HL-60 (cell line): ENCODE data around the gene PARD3.

Experiments used
- DNase-seq, 2 experiments: peaks; one replicate each; pipeline ENCODE4 v3.0.0-alpha.2; 2010 to 2020; ENCODE audit warnings: low read depth in 1 of 2, low spot score in 1 of 2
- H3K27ac ChIP-seq: fragments of 250-450 bp; sonication (Bioruptor Pico); replicated peaks from 2 replicates; pipeline ENCODE4 v1.5.1; 2020; ENCODE audit warnings: mild to moderate bottlenecking, moderate library complexity
- H3K27me3 ChIP-seq: fragments of 250-450 bp; sonication (Bioruptor Pico); 2 replicates; pipeline ENCODE4 v1.5.1; 2021; ENCODE audit warnings: mild to moderate bottlenecking, moderate library complexity; ENCODE audit not compliant: insufficient read depth, poor library complexity, severe bottlenecking
- H3K4me3 ChIP-seq: replicated peaks from 2 replicates; pipeline ENCODE4 v1.5.1; 2011; ENCODE audit warnings: mild to moderate bottlenecking, control low read depth, low read length; ENCODE audit not compliant: insufficient read depth
- GABPA ChIP-seq: IDR thresholded peaks from 2 replicates; pipeline ENCODE4 v1.6.1; 2012; ENCODE audit warnings: low read depth
- POLR2AphosphoS5 ChIP-seq: IDR thresholded peaks from 2 replicates; pipeline ENCODE4 v1.6.1; 2012; ENCODE audit warnings: low read depth
- SPI1 ChIP-seq: IDR thresholded peaks from 2 replicates; pipeline ENCODE4 v1.6.1; 2012; ENCODE audit warnings: low read depth, mild to moderate bottlenecking, borderline replicate concordance
- TF ChIP-seq, protein P1 (sequence below): IDR thresholded peaks from one replicate; pipeline ENCODE4 v1.5.1; 2011; ENCODE audit warnings: low read length, control low read depth, inconsistent platforms; ENCODE audit not compliant: insufficient read depth
- TF ChIP-seq, protein P2 (sequence below): IDR thresholded peaks from 2 replicates; pipeline ENCODE4 v1.6.1; 2012; ENCODE audit warnings: low read depth; ENCODE audit not compliant: insufficient replicate concordance

Gene PARD3

DNA sequence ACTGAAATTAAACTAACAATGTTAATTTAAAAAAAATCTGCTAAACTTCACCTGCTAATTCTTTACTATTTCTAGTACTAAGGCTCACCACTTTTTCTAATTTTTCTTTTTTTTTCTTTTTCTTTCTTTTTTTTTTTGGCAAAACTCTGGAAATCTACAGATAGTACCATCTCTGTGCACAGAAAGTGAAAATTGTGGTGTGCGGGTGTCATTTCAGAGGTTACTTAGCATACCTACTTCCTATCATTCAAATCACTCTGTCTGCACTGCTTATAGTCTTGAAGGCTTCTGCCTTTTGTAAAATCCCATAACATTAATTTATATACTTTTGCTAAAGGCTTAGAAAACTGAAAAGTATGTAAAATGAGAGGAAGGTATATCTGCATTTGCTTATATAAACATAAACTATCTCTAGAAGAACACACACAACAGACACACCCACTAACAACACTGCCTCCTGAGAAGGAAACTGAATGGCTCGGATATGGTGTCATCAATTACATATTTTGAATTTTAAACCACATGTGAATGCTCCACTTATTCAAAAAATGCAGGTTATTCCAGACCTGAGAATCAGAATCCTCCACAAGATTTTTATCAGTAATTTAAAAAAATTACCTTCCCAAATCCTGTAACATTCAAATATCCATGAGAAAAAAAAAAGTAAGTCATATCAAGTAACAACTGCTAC lies 229.5 kb downstream of the PARD3 start:
- TF ChIP-seq SPI1 (no peak), GABPA (no peak), POLR2AphosphoS5 (no peak)
- TF ChIP-seq, protein P1, sequence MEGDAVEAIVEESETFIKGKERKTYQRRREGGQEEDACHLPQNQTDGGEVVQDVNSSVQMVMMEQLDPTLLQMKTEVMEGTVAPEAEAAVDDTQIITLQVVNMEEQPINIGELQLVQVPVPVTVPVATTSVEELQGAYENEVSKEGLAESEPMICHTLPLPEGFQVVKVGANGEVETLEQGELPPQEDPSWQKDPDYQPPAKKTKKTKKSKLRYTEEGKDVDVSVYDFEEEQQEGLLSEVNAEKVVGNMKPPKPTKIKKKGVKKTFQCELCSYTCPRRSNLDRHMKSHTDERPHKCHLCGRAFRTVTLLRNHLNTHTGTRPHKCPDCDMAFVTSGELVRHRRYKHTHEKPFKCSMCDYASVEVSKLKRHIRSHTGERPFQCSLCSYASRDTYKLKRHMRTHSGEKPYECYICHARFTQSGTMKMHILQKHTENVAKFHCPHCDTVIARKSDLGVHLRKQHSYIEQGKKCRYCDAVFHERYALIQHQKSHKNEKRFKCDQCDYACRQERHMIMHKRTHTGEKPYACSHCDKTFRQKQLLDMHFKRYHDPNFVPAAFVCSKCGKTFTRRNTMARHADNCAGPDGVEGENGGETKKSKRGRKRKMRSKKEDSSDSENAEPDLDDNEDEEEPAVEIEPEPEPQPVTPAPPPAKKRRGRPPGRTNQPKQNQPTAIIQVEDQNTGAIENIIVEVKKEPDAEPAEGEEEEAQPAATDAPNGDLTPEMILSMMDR = no peak
- TF ChIP-seq, protein P2, sequence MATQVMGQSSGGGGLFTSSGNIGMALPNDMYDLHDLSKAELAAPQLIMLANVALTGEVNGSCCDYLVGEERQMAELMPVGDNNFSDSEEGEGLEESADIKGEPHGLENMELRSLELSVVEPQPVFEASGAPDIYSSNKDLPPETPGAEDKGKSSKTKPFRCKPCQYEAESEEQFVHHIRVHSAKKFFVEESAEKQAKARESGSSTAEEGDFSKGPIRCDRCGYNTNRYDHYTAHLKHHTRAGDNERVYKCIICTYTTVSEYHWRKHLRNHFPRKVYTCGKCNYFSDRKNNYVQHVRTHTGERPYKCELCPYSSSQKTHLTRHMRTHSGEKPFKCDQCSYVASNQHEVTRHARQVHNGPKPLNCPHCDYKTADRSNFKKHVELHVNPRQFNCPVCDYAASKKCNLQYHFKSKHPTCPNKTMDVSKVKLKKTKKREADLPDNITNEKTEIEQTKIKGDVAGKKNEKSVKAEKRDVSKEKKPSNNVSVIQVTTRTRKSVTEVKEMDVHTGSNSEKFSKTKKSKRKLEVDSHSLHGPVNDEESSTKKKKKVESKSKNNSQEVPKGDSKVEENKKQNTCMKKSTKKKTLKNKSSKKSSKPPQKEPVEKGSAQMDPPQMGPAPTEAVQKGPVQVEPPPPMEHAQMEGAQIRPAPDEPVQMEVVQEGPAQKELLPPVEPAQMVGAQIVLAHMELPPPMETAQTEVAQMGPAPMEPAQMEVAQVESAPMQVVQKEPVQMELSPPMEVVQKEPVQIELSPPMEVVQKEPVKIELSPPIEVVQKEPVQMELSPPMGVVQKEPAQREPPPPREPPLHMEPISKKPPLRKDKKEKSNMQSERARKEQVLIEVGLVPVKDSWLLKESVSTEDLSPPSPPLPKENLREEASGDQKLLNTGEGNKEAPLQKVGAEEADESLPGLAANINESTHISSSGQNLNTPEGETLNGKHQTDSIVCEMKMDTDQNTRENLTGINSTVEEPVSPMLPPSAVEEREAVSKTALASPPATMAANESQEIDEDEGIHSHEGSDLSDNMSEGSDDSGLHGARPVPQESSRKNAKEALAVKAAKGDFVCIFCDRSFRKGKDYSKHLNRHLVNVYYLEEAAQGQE = no peak
- Histone ChIP-seq H3K27me3 (no peaks in the 10 kb centered on the region), H3K4me3 (no peak overlapping the region), H3K27ac (no peak overlapping the region)
- no peak for DNase-seq

DNA sequence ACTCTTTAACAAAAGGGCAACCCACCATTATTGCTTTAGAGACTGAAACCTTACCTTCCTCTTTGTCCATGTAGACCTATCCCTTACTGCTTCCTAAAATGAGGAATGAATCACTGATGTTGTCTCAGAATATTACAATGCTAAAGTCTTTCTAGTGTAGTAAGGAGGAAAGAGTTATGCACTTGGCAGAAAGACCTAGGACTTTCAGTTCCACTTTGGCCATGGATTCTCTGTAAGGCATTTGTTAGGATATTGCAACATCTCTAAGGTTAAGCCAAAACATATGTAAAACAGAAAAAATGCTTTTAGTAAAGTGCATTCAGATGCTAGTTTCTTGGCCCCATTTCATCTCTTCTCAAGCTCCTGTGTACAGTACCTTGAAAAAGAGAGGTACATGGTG lies 230.9 kb downstream of the PARD3 start:
- Histone ChIP-seq H3K27me3 (no peaks in the 10 kb centered on the region), H3K4me3 (no peak overlapping the region), H3K27ac (no peak overlapping the region)
- peak in 1 of 2 experiments; percentile 11 for DNase-seq
- TF ChIP-seq POLR2AphosphoS5 = no peak
- TF ChIP-seq, protein P1 = no peak
- TF ChIP-seq, protein P2 = no peak
- TF ChIP-seq SPI1 = no peak
- no peak for TF ChIP-seq GABPA

DNA sequence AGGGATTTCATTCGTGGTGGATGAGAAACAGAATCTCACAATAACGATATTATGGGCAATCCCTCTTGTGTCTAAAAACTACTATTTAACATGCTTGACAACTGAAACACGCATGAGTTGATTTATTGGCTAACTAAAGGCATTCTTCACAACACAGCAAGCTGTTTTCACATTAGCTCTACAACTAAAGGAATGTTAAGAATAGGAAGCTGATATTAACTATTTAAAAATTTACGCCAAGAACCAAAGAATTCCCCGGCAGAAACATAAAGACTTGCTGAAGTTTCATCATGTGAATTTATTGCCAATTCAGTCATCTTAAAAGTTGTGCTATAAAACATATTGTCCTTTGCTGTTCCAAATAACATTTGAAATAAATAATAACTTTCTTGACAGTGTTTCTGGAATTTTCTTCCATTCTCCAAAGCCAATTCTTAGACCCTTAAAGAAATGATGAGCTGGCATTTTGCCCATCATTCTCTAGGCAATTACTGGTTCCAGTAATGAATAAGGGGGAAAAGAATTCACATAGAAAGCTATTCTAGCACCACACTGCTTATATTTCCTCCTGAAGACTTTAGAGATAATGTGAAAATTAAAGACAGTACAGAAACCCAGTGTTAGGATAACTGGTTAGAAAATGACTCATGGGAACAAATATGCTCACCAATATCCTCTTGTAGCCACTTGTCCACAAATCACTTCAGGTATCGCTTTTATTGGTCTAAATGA lies 233.1 kb downstream of the PARD3 start:
- H3K4me3 ChIP-seq = no peak overlapping the region
- H3K27me3 ChIP-seq = no peaks in the 10 kb centered on the region
- no peak for DNase-seq
- H3K27ac ChIP-seq = no peak overlapping the region
- no peak for TF ChIP-seq GABPA
- TF ChIP-seq SPI1 = no peak
- TF ChIP-seq, protein P2 = no peak
- TF ChIP-seq POLR2AphosphoS5 = no peak
